HCT116 (cell line): ENCODE results near the gene LSP1. TPM values are rescaled to one million over a fixed set of nuclear protein-coding genes. Genes with fewer than 3 reads are reported as not detected.

ENCODE experiments used
- ATAC-seq: fragments of 200-7000 bp; cut with Tn5 transposase; 2 replicates; pipeline ENCODE4 v1.9.1; 2020; ENCODE audit warnings: mild to moderate bottlenecking, moderate library complexity
- BruUV-seq: library from RNA; stranded (reverse); fragments of 400-500 nt; replicated peaks from 2 replicates; lab custom pipeline; 2021; lab: Mats Ljungman, UMichigan
- CTCF ChIA-PET: fragments of 300-600 bp; sonication (Branson Sonifier 250); formaldehyde crosslinking; loops from one replicate; lab custom pipeline; 2021; ENCODE audit warnings: antibody characterized with exemption; lab: Charles Lee
- POLR2A ChIA-PET: fragments of 300-600, 350-600 bp; sonication (Branson Sonifier 250); formaldehyde crosslinking; loops from one replicate; lab custom pipeline; 2021; ENCODE audit warnings: antibody characterized with exemption; lab: Charles Lee
- RAD21 ChIA-PET, 2 experiments: fragments of 300-600 bp; sonication (Branson Sonifier 250); formaldehyde crosslinking; loops; one replicate each; lab custom pipeline; 2023; ENCODE audit warnings: low total read pairs in 2 of 2; ENCODE audit not compliant: uncharacterized antibody in 2 of 2, unreplicated experiment in 2 of 2, low non-redundant PET in 1 of 2; lab: Charles Lee
- DNase-seq: peaks from one replicate; pipeline ENCODE4 v3.0.0-alpha.2; 2010; ENCODE audit warnings: low read depth, low spot score
- H2AFZ ChIP-seq: fragments of 200-600 bp; shearing (Covaris generic), sonication (generic); 2 replicates; pipeline ENCODE4 v1.6.1; 2017; ENCODE audit warnings: low read depth, mixed run types, mixed read lengths, antibody characterized with exemption, low read length; ENCODE audit not compliant: poor library complexity, severe bottlenecking
- H3K27ac ChIP-seq: 2 replicates; pipeline ENCODE4 v1.5.1; 2012; ENCODE audit warnings: low read depth, low read length
- H3K27me3 ChIP-seq: fragments of 200-600 bp; sonication (generic); 2 replicates; pipeline ENCODE4 v1.6.1; 2016; ENCODE audit warnings: mixed run types, low read length, mixed read lengths; ENCODE audit not compliant: insufficient read depth
- H3K36me3 ChIP-seq, 2 experiments: fragments of 200-500 bp in 1 of 2; fragments of 200-600 bp in 1 of 2; sonication (Bioruptor generic) in 1 of 2; sonication (generic) in 1 of 2; 2 replicates each; pipeline versions ENCODE4 v1.5.1 to v1.6.1; 2014 to 2016; ENCODE audit warnings: low read length in 2 of 2, inconsistent platforms in 1 of 2, mixed read lengths in 1 of 2, mixed run types in 1 of 2; ENCODE audit not compliant: insufficient read depth in 2 of 2, control insufficient read depth in 1 of 2
- H3K4me1 ChIP-seq, 2 experiments: fragments of 200-600 bp in 1 of 2; sonication (generic) in 1 of 2; 2 replicates each; pipeline versions ENCODE4 v1.5.1 to v1.6.1; 2012 to 2017; ENCODE audit warnings: low read length in 2 of 2, inconsistent platforms in 1 of 2, mild to moderate bottlenecking in 1 of 2, mixed read lengths in 1 of 2, mixed run types in 1 of 2, moderate library complexity in 1 of 2; ENCODE audit not compliant: insufficient read depth in 2 of 2, control insufficient read depth in 1 of 2
- H3K4me2 ChIP-seq: fragments of 200-600 bp; sonication (generic); 2 replicates; pipeline ENCODE4 v1.6.1; 2017; ENCODE audit warnings: mixed run types, low read length, mixed read lengths
- H3K4me3 ChIP-seq, 2 experiments: fragments of 200-600 bp in 1 of 2; sonication (generic) in 1 of 2; replicated peaks in 1 of 2; 2 replicates each; pipeline ENCODE4 v1.5.1; 2011 to 2016; ENCODE audit warnings: low read length in 2 of 2, control low read depth in 1 of 2, low read depth in 1 of 2, mild to moderate bottlenecking in 1 of 2, mixed read lengths in 1 of 2, mixed run types in 1 of 2
- H3K79me2 ChIP-seq: fragments of 200-600 bp; sonication (generic); 2 replicates; pipeline ENCODE4 v1.6.1; 2017; ENCODE audit warnings: mild to moderate bottlenecking, mixed run types, low read length, moderate library complexity, mixed read lengths; ENCODE audit not compliant: insufficient read depth
- H3K9ac ChIP-seq: fragments of 200-600 bp; sonication (generic); 2 replicates; pipeline ENCODE4 v1.6.1; 2016; ENCODE audit warnings: low read length, mixed read lengths
- H3K9me2 ChIP-seq: fragments of 200-600 bp; sonication (generic), shearing (Covaris generic); 2 replicates; pipeline ENCODE4 v1.6.1; 2017; ENCODE audit warnings: mixed run types, mild to moderate bottlenecking, moderate library complexity; ENCODE audit not compliant: insufficient read depth
- H3K9me3 ChIP-seq, 2 experiments: fragments of 200-500 bp in 1 of 2; fragments of 200-600 bp in 1 of 2; sonication (Bioruptor generic) in 1 of 2; sonication (generic) in 1 of 2; 2 replicates each; pipeline ENCODE4 v1.6.1; 2014 to 2017; ENCODE audit warnings: low read length in 2 of 2, mixed read lengths in 2 of 2, inconsistent platforms in 1 of 2, low read depth in 1 of 2, mild to moderate bottlenecking in 1 of 2, mixed run types in 1 of 2, moderate library complexity in 1 of 2; ENCODE audit not compliant: control insufficient read depth in 1 of 2, insufficient read depth in 1 of 2
- H4K20me1 ChIP-seq: fragments of 200-600 bp; sonication (generic), shearing (Covaris generic); 2 replicates; pipeline ENCODE4 v1.6.1; 2017; ENCODE audit warnings: mixed run types, mild to moderate bottlenecking, moderate library complexity; ENCODE audit not compliant: insufficient read depth
- CBX3 ChIP-seq: IDR thresholded peaks from 2 replicates; pipeline ENCODE4 v1.6.1; 2012; ENCODE audit warnings: low read depth
- CEBPB ChIP-seq: IDR thresholded peaks from 2 replicates; pipeline ENCODE4 v1.6.1; 2012; ENCODE audit warnings: low read depth
- EGR1 ChIP-seq: IDR thresholded peaks from 2 replicates; pipeline ENCODE4 v1.6.1; 2012; ENCODE audit warnings: low read depth
- ELF1 ChIP-seq: IDR thresholded peaks from 2 replicates; pipeline ENCODE4 v1.6.1; 2012; ENCODE audit warnings: low read depth, borderline replicate concordance
- EZH2phosphoT487 ChIP-seq: fragments of 200-600 bp; IDR thresholded peaks from 2 replicates; pipeline ENCODE4 v1.6.1; 2018; ENCODE audit warnings: antibody characterized with exemption, borderline replicate concordance
- FOSL1 ChIP-seq: IDR thresholded peaks from 2 replicates; pipeline ENCODE4 v1.6.1; 2012; ENCODE audit warnings: low read depth
- JUND ChIP-seq: IDR thresholded peaks from 2 replicates; pipeline ENCODE4 v1.6.1; 2012
- POLR2A ChIP-seq: IDR thresholded peaks from 2 replicates; pipeline ENCODE4 v1.7.0; 2011; ENCODE audit warnings: borderline replicate concordance; ENCODE audit not compliant: insufficient read depth, insufficient read length; ENCODE audit errors: extremely low read depth
- RAD21 ChIP-seq: IDR thresholded peaks from 2 replicates; pipeline ENCODE4 v1.6.1; 2012; ENCODE audit warnings: low read depth, mild to moderate bottlenecking
- SP1 ChIP-seq: IDR thresholded peaks from 2 replicates; pipeline ENCODE4 v1.6.1; 2012; ENCODE audit warnings: low read depth
- SRF ChIP-seq: IDR thresholded peaks from 2 replicates; pipeline ENCODE4 v1.6.1; 2012; ENCODE audit warnings: low read depth
- YY1 ChIP-seq: IDR thresholded peaks from 2 replicates; pipeline ENCODE4 v1.6.1; 2011; ENCODE audit warnings: low read length, low read depth, moderate library complexity, mild to moderate bottlenecking; ENCODE audit not compliant: insufficient replicate concordance; ENCODE audit errors: extremely low read depth
- intact Hi-C: fragments of 100-400 bp; cut with micrococcal nuclease; formaldehyde crosslinking; loops from 2 replicates; pipeline ENCODE4 v1.10.0; 2022
- total RNA-seq: library from RNA; stranded (reverse); gene quantifications from one replicate; pipeline ENCODE4 v1.2.1, GENCODE V29; 2021; ENCODE audit not compliant: unreplicated experiment
- TF ChIP-seq, protein P1 (sequence below): IDR thresholded peaks from 2 replicates; pipeline ENCODE4 v1.6.1; 2011; ENCODE audit warnings: mild to moderate bottlenecking, low read length, moderate library complexity; ENCODE audit not compliant: insufficient replicate concordance; ENCODE audit errors: extremely low read depth
- TF ChIP-seq, protein P2 (sequence below): IDR thresholded peaks from 2 replicates; pipeline ENCODE4 v1.6.1; 2012

Gene LSP1
- total RNA-seq, 1 experiment from 2014 or later: 1.3 TPM

DNA sequence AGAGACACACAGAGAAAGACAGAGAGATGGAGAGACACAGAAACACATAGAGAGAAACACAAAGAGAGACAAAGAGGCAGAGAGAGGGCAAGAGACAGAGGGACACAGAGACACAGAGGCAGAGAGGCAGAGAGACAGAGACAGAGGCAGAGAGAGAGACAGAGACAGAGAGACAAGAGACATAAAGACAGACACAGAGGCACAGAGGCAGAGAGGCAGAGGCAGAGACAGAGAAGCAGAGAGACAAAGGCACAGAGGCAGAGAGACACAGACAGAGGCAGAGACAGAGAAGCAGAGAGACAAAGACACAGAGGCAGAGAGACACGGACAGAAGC lies 7.8 kb upstream of the LSP1 start:
- H3K4me3 ChIP-seq: no peak overlapping the region
- H3K4me1 ChIP-seq: no peaks in the 10 kb centered on the region
- H3K9me3 ChIP-seq: no peaks in the 10 kb centered on the region
- RAD21 ChIA-PET: no interaction called here
- H3K9ac ChIP-seq: no peak overlapping the region
- no peak overlapping the region for H2AFZ ChIP-seq
- H3K27ac ChIP-seq: no peak overlapping the region
- no peaks in the 10 kb centered on the region for H3K9me2 ChIP-seq
- no peak overlapping the region for H3K4me2 ChIP-seq
- no peaks in the 10 kb centered on the region for H3K27me3 ChIP-seq
- DNase-seq: no peak
- CTCF ChIA-PET: no interaction called here
- intact Hi-C loops: no loop called here
- POLR2A ChIA-PET: no interaction called here
- no peaks in the 10 kb centered on the region for H3K36me3 ChIP-seq
- H4K20me1 ChIP-seq: no peaks in the 10 kb centered on the region
- BruUV-seq: no TSS peak
- H3K79me2 ChIP-seq: no peaks in the 10 kb centered on the region
- TF ChIP-seq EZH2phosphoT487: no peak
- no peak for TF ChIP-seq POLR2A
- TF ChIP-seq YY1: no peak
- no peak for TF ChIP-seq ELF1
- TF ChIP-seq CBX3: no peak
- ATAC-seq: no peak

GRCh38 chr11:1845561-1846452 lies 7.1 kb upstream of the LSP1 start:
- no peaks in the 10 kb centered on the region for H3K9me3 ChIP-seq
- no peaks in the 10 kb centered on the region for H4K20me1 ChIP-seq
- H3K4me1 ChIP-seq: no peaks in the 10 kb centered on the region
- intact Hi-C loops: no loop called here
- CTCF ChIA-PET: interaction anchor here (1.0 kb wide), 1 partner anchor 9 kb away, joined by 3 read pairs; no protein-coding TSS in a partner anchor
- no peaks in the 10 kb centered on the region for H3K36me3 ChIP-seq
- H3K9ac ChIP-seq: no peak overlapping the region
- H2AFZ ChIP-seq: no peak overlapping the region
- no peak for ATAC-seq
- TF ChIP-seq JUND: no peak
- no peak for TF ChIP-seq CBX3
- TF ChIP-seq RAD21: no peak
- no peak for TF ChIP-seq SP1
- TF ChIP-seq, protein P1, sequence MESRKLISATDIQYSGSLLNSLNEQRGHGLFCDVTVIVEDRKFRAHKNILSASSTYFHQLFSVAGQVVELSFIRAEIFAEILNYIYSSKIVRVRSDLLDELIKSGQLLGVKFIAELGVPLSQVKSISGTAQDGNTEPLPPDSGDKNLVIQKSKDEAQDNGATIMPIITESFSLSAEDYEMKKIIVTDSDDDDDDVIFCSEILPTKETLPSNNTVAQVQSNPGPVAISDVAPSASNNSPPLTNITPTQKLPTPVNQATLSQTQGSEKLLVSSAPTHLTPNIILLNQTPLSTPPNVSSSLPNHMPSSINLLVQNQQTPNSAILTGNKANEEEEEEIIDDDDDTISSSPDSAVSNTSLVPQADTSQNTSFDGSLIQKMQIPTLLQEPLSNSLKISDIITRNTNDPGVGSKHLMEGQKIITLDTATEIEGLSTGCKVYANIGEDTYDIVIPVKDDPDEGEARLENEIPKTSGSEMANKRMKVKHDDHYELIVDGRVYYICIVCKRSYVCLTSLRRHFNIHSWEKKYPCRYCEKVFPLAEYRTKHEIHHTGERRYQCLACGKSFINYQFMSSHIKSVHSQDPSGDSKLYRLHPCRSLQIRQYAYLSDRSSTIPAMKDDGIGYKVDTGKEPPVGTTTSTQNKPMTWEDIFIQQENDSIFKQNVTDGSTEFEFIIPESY: no peak
- TF ChIP-seq, protein P2, sequence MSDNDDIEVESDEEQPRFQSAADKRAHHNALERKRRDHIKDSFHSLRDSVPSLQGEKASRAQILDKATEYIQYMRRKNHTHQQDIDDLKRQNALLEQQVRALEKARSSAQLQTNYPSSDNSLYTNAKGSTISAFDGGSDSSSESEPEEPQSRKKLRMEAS: no peak
- TF ChIP-seq YY1: no peak
- no peak for TF ChIP-seq POLR2A
- TF ChIP-seq CEBPB: no peak
- no peak for TF ChIP-seq FOSL1
- no peak for TF ChIP-seq SRF
- TF ChIP-seq EGR1: no peak
- POLR2A ChIA-PET: no interaction called here
- no peaks in the 10 kb centered on the region for H3K9me2 ChIP-seq
- H3K4me2 ChIP-seq: no peak overlapping the region
- DNase-seq: no peak
- RAD21 ChIA-PET: no interaction called here
- H3K4me3 ChIP-seq: no peak overlapping the region
- H3K79me2 ChIP-seq: no peaks in the 10 kb centered on the region
- no peak overlapping the region for H3K27ac ChIP-seq
- no peaks in the 10 kb centered on the region for H3K27me3 ChIP-seq
- no TSS peak for BruUV-seq
